Psoas muscle (tissue), 8 donors: ENCODE measurements around the gene MS4A15. TPM values are rescaled to one million over a fixed set of nuclear protein-coding genes. Genes with fewer than 3 reads are reported as not detected.

ENCODE experiments used
- ATAC-seq, 4 donors: fragments of 200-7000 bp; cut with Tn5 transposase; one replicate each; pipeline ENCODE4 v1.9.1; 2020; ENCODE audit warnings: moderate library complexity in 3 of 4, mild to moderate bottlenecking in 2 of 4
- DNase-seq, 2 donors: peaks; one replicate each; pipeline ENCODE4 v3.0.0-alpha.2; 2020
- H3K27ac ChIP-seq: fragments of 200-600 bp; one replicate; pipeline ENCODE4 v1.8.0; 2022
- H3K27me3 ChIP-seq, 3 donors: fragments of 200-600 bp in 1 of 3; one replicate each; pipeline versions ENCODE4 v1.6.1 to v1.8.0; 2013 to 2022; ENCODE audit warnings: low read length in 2 of 3, mild to moderate bottlenecking in 2 of 3, moderate library complexity in 1 of 3; ENCODE audit not compliant: insufficient read depth in 3 of 3
- H3K36me3 ChIP-seq, 2 donors: fragments of 200-600 bp in 1 of 2; one replicate each; pipeline versions ENCODE4 v1.6.1 to v1.8.0; 2013 to 2022; ENCODE audit warnings: low read depth in 1 of 2, mild to moderate bottlenecking in 1 of 2, moderate library complexity in 1 of 2; ENCODE audit not compliant: insufficient read depth in 1 of 2
- H3K4me1 ChIP-seq: fragments of 200-600 bp; one replicate; pipeline ENCODE4 v1.8.0; 2022
- H3K4me3 ChIP-seq: fragments of 200-600 bp; one replicate; pipeline ENCODE4 v1.8.0; 2022; ENCODE audit warnings: mild to moderate bottlenecking
- H3K9me3 ChIP-seq: fragments of 200-600 bp; one replicate; pipeline ENCODE4 v1.8.0; 2022
- WGBS, 3 donors: extraction: QIAGEN DNeasy Blood & Tissue Kit; methylation state at CpG; one replicate each; pipeline versions ENCODE4 v1.1.6 to v1.1.7; 2013; 5-methylcytosine and 5-hydroxymethylcytosine counted together
- intact Hi-C, 2 donors: fragments of 100-400 bp; cut with DNase I; formaldehyde crosslinking; loops; one replicate each; pipeline versions ENCODE4 v1.11.0 to v1.14.2; 2022
- polyA plus RNA-seq, 3 donors: library from polyadenylated mRNA; stranded (reverse); fragments of 200-250 nt; gene quantifications; one replicate each; pipeline ENCODE4 v1.2.3, GENCODE V29; 2013
- total RNA-seq, 4 donors: library from RNA; stranded (reverse); fragmentation: NEBNext Ultra II Directional in 2 of 4; extraction: Animal tissue kit (Norgen Biotek cat#: 25700) in 2 of 4; gene quantifications; one replicate each; pipeline versions ENCODE4 v1.2.1 to v1.2.4, GENCODE V29; 2021 to 2023
- TF ChIP-seq, protein P1 (sequence below): fragments of 200-600 bp; IDR thresholded peaks from one replicate; pipeline ENCODE4 v1.8.0; 2022; ENCODE audit warnings: antibody characterized with exemption
- donor health status: healthy with polysubstance abuse.
- donor health status: DM: no; HTN: no; CAD: no; lungs with moderate emphysema.
- donor health status: Bipolar disorder and iron deficiency.
- donor health status: healthy.
- donor health status: DM: yes; HTN: yes; CAD: no.
- donor health status: DM: no; HTN: no; CAD: no.
- donor health status: DM: no; HTN: no; CAD: no.
- donor health status: DM: yes; HTN: yes; CAD: no.

Gene MS4A15
- total and polyA plus RNA-seq, 7 donors, result not detected

DNA sequence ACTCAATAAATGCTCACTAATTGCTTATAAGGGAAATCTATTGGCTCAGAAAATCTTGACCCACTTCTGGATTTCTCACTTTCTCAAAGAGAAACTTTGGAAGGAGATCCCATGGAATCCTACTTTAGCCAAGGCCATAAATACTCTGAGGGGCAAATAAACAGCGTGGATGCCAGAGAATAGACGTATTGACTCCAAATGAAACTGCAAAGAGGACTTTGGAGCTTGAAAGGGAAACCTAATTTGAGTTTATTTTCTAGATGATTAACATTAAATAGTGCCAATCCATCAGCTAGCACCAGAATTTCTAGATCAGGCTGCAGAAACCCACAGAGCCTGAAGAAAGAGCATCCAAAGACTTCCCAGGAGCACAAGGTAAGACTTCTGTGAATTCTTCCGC, 32.2 kb upstream of the MS4A15 start, which contains the start of gene MS4A18:
Gene MS4A18, plus strand, starts transcription at position 301 of the 400 bp plus-strand sequence.
- no peak within 1 kb of the TSS for H3K27ac ChIP-seq
- no peaks in the 10 kb centered on the region for H3K27me3 ChIP-seq
- ATAC-seq, result no peak
- no peaks in the 10 kb centered on the region for H3K4me1 ChIP-seq
- intact Hi-C loops, result no loop called here
- WGBS, 3 donors, result 81 to 87% (median 82%) methylated on average over 3 of the region's 3 CpGs
- TF ChIP-seq, protein P1, sequence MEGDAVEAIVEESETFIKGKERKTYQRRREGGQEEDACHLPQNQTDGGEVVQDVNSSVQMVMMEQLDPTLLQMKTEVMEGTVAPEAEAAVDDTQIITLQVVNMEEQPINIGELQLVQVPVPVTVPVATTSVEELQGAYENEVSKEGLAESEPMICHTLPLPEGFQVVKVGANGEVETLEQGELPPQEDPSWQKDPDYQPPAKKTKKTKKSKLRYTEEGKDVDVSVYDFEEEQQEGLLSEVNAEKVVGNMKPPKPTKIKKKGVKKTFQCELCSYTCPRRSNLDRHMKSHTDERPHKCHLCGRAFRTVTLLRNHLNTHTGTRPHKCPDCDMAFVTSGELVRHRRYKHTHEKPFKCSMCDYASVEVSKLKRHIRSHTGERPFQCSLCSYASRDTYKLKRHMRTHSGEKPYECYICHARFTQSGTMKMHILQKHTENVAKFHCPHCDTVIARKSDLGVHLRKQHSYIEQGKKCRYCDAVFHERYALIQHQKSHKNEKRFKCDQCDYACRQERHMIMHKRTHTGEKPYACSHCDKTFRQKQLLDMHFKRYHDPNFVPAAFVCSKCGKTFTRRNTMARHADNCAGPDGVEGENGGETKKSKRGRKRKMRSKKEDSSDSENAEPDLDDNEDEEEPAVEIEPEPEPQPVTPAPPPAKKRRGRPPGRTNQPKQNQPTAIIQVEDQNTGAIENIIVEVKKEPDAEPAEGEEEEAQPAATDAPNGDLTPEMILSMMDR, result no peak
- no peaks in the 10 kb centered on the region for H3K9me3 ChIP-seq
- H3K4me3 ChIP-seq, result no peak within 1 kb of the TSS
- DNase-seq, result no peak
- no peaks in the 10 kb centered on the region for H3K36me3 ChIP-seq

DNA sequence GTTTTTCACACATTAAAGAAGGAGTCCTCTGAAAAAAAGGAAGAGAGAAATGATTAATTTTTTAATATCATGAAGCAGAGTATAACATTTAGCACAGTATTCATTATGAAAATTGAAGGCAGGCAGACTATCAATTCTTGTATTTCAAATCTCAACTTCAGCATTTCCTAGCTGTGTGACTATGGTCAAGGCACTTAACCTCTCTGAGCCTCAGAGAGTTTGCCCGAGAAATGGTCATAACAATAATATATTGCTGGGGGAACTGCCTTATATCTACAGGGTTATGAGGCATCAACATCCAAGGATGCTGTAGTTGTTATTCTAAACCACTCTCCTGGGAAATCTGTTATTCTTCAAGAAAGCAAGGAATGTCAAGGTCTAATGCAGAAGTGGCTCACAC, 31.1 kb upstream of the MS4A15 start:
- Histone ChIP-seq H3K36me3 (no peaks in the 10 kb centered on the region), H3K9me3 (no peaks in the 10 kb centered on the region), H3K27ac (no peak overlapping the region), H3K27me3 (no peaks in the 10 kb centered on the region), H3K4me3 (no peak overlapping the region), H3K4me1 (no peaks in the 10 kb centered on the region)
- intact Hi-C loops, result no loop called here
- no peak for DNase-seq
- ATAC-seq, result no peak
- 55 to 78% (median 66%) methylated on average over 1 of the region's 1 CpG for WGBS, 3 donors
- TF ChIP-seq, protein P1, result no peak

GRCh38 chr11:60731586-60731985, 25.1 kb upstream of the MS4A15 start:
- TF ChIP-seq, protein P1, result no peak
- WGBS, 3 donors, result 72 to 80% (median 75%) methylated on average over 8 of the region's 8 CpGs
- no peaks in the 10 kb centered on the region for H3K9me3 ChIP-seq
- H3K27ac ChIP-seq, result no peak overlapping the region
- no peaks in the 10 kb centered on the region for H3K36me3 ChIP-seq
- DNase-seq (no peak), ATAC-seq (no peak)
- H3K4me3 ChIP-seq, result no peak overlapping the region
- intact Hi-C loops, result no loop called here
- H3K27me3 ChIP-seq, result no peaks in the 10 kb centered on the region
- H3K4me1 ChIP-seq, result no peaks in the 10 kb centered on the region

DNA sequence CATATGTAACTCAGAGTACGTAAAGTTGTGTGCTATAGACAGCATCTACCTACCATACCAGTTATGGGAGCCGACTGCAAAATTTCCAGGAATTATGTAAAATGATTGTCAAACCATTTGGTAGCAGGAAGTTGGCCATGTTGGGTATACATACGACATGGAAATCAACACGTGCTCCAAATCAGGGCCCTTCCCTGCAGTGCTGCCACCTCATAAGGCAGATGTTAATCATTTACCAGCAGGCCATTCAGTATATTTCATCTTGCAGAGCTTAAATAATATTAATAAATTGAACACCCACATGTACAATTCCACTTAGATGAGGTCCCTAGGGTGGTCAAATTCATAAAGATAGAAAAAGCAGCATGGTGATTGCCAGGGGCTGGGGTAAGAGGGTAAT, 22.4 kb upstream of the MS4A15 start:
- DNase-seq (no peak), ATAC-seq (no peak)
- Histone ChIP-seq H3K4me3 (no peak overlapping the region), H3K27me3 (peaks cover 0 to under 1% (median 0%) of the 10 kb centered on the region in 3 donors), H3K36me3 (no peaks in the 10 kb centered on the region), H3K27ac (no peak overlapping the region), H3K9me3 (no peaks in the 10 kb centered on the region), H3K4me1 (no peaks in the 10 kb centered on the region)
- intact Hi-C loops, result no loop called here
- TF ChIP-seq, protein P1, result no peak
- 84 to 88% (median 87%) methylated on average over 4 of the region's 4 CpGs for WGBS, 3 donors

DNA sequence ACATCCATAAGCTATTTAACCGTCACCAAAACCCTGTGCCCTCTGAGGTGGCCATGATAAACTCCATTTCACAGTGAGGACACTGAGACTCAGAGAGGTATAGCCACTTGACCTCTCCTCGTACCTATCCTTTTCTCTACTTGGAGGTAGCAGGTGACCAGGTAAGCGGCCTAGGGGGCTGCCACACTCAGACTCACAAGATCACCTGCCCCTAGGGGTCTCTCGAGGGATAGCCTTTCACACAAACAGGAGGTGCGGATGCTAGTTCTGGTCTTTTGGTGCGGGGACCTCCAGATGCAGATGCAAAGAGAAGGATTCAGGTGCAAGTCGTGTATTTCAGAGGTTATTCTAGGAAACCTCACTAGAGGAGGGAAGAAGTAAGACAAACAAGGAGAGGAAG, 17.6 kb upstream of the MS4A15 start:
- H3K4me1 ChIP-seq, result no peaks in the 10 kb centered on the region
- H3K27ac ChIP-seq, result no peak overlapping the region
- H3K27me3 ChIP-seq, result peaks cover 0 to 2% (median 0%) of the 10 kb centered on the region in 3 donors
- ATAC-seq, result no peak
- intact Hi-C loops, result no loop called here
- H3K36me3 ChIP-seq, result no peaks in the 10 kb centered on the region
- WGBS, 3 donors, result 58 to 71% (median 68%) methylated on average over 7 of the region's 7 CpGs
- TF ChIP-seq, protein P1, result no peak
- H3K4me3 ChIP-seq, result no peak overlapping the region
- no peak for DNase-seq
- H3K9me3 ChIP-seq, result no peaks in the 10 kb centered on the region
